Measurements from ENCODE around the gene NAA35.

Gene NAA35

DNA sequence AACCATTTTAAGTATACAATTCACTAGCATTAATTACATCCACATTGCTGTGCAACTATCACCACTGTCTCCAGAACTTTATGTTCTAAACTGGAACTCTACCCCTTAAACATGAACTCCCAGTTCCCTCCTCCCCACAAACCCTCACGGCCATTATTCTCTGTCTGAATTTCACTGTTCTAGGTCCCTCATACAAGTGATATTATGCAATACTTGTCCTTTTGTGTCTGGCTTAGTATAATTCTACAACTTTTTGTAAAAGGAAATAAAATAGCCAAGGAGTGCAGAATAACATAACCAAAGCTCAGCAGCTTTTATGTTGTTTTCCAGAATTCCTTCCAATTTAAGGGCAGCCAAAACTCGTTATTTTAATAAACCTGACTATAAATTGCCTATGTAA, 53.2 kb downstream of the NAA35 start:
- no peak for DNase-seq (ENCODE audit: low read depth in 1 of 2, low spot score in 1 of 2)
- H3K27ac ChIP-seq (replicated peaks), result no peak overlapping the region
- H3K27me3 ChIP-seq (ENCODE audit: insufficient read depth, poor library complexity, severe bottlenecking), result no peaks in the 10 kb centered on the region
- H3K4me3 ChIP-seq (replicated peaks; ENCODE audit: insufficient read depth, low read length), result no peak overlapping the region
- no peak for TF ChIP-seq SPI1 (IDR thresholded peaks at IDR 0.05; ENCODE audit: borderline replicate concordance, low read depth)
- TF ChIP-seq POLR2AphosphoS5 (IDR thresholded peaks at IDR 0.05; ENCODE audit: low read depth), result no peak
- TF ChIP-seq GABPA (IDR thresholded peaks at IDR 0.05; ENCODE audit: low read depth), result no peak
- TF ChIP-seq, protein P1, sequence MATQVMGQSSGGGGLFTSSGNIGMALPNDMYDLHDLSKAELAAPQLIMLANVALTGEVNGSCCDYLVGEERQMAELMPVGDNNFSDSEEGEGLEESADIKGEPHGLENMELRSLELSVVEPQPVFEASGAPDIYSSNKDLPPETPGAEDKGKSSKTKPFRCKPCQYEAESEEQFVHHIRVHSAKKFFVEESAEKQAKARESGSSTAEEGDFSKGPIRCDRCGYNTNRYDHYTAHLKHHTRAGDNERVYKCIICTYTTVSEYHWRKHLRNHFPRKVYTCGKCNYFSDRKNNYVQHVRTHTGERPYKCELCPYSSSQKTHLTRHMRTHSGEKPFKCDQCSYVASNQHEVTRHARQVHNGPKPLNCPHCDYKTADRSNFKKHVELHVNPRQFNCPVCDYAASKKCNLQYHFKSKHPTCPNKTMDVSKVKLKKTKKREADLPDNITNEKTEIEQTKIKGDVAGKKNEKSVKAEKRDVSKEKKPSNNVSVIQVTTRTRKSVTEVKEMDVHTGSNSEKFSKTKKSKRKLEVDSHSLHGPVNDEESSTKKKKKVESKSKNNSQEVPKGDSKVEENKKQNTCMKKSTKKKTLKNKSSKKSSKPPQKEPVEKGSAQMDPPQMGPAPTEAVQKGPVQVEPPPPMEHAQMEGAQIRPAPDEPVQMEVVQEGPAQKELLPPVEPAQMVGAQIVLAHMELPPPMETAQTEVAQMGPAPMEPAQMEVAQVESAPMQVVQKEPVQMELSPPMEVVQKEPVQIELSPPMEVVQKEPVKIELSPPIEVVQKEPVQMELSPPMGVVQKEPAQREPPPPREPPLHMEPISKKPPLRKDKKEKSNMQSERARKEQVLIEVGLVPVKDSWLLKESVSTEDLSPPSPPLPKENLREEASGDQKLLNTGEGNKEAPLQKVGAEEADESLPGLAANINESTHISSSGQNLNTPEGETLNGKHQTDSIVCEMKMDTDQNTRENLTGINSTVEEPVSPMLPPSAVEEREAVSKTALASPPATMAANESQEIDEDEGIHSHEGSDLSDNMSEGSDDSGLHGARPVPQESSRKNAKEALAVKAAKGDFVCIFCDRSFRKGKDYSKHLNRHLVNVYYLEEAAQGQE (IDR thresholded peaks at IDR 0.05; ENCODE audit: insufficient replicate concordance, low read depth), result no peak
- TF ChIP-seq, protein P2, sequence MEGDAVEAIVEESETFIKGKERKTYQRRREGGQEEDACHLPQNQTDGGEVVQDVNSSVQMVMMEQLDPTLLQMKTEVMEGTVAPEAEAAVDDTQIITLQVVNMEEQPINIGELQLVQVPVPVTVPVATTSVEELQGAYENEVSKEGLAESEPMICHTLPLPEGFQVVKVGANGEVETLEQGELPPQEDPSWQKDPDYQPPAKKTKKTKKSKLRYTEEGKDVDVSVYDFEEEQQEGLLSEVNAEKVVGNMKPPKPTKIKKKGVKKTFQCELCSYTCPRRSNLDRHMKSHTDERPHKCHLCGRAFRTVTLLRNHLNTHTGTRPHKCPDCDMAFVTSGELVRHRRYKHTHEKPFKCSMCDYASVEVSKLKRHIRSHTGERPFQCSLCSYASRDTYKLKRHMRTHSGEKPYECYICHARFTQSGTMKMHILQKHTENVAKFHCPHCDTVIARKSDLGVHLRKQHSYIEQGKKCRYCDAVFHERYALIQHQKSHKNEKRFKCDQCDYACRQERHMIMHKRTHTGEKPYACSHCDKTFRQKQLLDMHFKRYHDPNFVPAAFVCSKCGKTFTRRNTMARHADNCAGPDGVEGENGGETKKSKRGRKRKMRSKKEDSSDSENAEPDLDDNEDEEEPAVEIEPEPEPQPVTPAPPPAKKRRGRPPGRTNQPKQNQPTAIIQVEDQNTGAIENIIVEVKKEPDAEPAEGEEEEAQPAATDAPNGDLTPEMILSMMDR (IDR thresholded peaks at IDR 0.05; ENCODE audit: insufficient read depth, low read length), result no peak

DNA sequence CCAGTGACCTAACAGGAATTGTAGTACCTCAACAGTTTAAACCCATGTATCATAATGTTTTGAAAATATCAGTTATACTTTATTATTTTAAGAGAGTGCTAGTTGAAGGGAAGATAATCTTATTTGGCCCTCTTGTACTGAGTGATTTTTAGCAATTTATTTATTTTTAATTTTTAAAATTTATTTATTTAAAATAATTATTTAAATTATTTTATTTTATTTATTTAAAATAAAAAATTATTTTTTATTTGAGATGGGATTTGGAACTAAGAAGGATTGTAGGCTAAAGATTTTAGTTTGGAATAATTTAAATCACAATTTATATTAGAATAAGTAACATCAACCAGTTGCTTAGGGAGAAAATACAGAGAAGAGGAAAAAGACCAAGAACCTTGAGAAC, 54.2 kb downstream of the NAA35 start:
- H3K27me3 ChIP-seq (ENCODE audit: insufficient read depth, poor library complexity, severe bottlenecking), result no peaks in the 10 kb centered on the region
- no peak overlapping the region for H3K4me3 ChIP-seq (replicated peaks; ENCODE audit: insufficient read depth, low read length)
- TF ChIP-seq SPI1 (IDR thresholded peaks at IDR 0.05; ENCODE audit: borderline replicate concordance, low read depth) (no peak), POLR2AphosphoS5 (IDR thresholded peaks at IDR 0.05; ENCODE audit: low read depth) (no peak), GABPA (IDR thresholded peaks at IDR 0.05; ENCODE audit: low read depth) (no peak)
- TF ChIP-seq, protein P1 (IDR thresholded peaks at IDR 0.05; ENCODE audit: insufficient replicate concordance, low read depth), result no peak
- TF ChIP-seq, protein P2 (IDR thresholded peaks at IDR 0.05; ENCODE audit: insufficient read depth, low read length), result no peak
- H3K27ac ChIP-seq (replicated peaks), result no peak overlapping the region
- DNase-seq (ENCODE audit: low read depth in 1 of 2, low spot score in 1 of 2), result no peak

DNA sequence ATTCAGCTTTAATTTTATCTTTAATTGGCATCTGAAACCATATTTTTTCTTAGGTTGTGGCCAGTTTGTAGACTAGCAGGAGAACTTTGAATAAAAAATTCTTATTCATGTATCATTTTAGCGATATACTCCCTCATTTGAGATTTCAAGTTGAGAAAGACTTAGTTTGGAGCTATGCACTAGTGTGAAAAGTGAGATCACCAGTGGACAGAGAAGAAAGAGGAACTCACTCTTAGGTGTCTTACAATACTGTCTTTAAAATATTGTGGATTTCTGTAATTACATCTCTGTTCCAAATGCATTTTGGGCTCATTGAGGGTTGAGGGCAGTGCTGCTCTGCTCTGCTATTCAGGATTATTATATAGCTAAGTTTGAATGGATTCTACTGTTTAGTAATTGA, 54.7 kb downstream of the NAA35 start:
- TF ChIP-seq, protein P2 (IDR thresholded peaks at IDR 0.05; ENCODE audit: insufficient read depth, low read length), result no peak
- TF ChIP-seq SPI1 (IDR thresholded peaks at IDR 0.05; ENCODE audit: borderline replicate concordance, low read depth), result peak; percentile 77
- no peak overlapping the region for H3K4me3 ChIP-seq (replicated peaks; ENCODE audit: insufficient read depth, low read length)
- H3K27ac ChIP-seq (replicated peaks), result no peak overlapping the region
- no peaks in the 10 kb centered on the region for H3K27me3 ChIP-seq (ENCODE audit: insufficient read depth, poor library complexity, severe bottlenecking)
- DNase-seq (ENCODE audit: low read depth in 1 of 2, low spot score in 1 of 2), result no peak

DNA sequence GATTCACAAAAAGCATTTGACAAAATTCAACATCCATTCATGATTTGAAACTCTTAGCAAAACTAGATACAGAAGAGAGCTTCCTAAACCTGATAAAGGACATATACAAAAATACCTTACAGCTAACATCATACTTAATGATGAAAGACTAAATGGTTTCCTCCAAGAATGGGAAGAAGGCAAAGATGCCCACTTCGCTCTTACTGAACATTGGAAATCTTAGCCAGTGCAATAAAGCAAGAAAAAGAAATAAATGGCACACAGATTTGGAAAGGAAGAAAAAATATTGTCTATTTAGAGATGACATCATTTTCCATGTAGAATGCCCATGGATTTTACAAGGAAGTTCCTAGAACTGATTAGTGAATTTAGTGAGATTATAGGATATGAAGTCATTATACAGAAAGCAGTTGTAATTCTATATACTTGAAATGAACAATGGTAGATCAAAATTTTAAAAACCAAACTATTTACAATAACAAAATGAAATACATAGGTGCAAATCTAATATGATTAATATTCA, 64.4 kb downstream of the NAA35 start:
- no peak overlapping the region for H3K27ac ChIP-seq (replicated peaks)
- no peak for DNase-seq (ENCODE audit: low read depth in 1 of 2, low spot score in 1 of 2)
- no peaks in the 10 kb centered on the region for H3K27me3 ChIP-seq (ENCODE audit: insufficient read depth, poor library complexity, severe bottlenecking)
- no peak overlapping the region for H3K4me3 ChIP-seq (replicated peaks; ENCODE audit: insufficient read depth, low read length)
- TF ChIP-seq, protein P2 (IDR thresholded peaks at IDR 0.05; ENCODE audit: insufficient read depth, low read length), result no peak
- TF ChIP-seq GABPA (IDR thresholded peaks at IDR 0.05; ENCODE audit: low read depth) (no peak), SPI1 (IDR thresholded peaks at IDR 0.05; ENCODE audit: borderline replicate concordance, low read depth) (no peak), POLR2AphosphoS5 (IDR thresholded peaks at IDR 0.05; ENCODE audit: low read depth) (no peak)
- TF ChIP-seq, protein P1 (IDR thresholded peaks at IDR 0.05; ENCODE audit: insufficient replicate concordance, low read depth), result no peak

Data from HL-60 (cell line).